GM19193 (cell line): Measurements from ENCODE around the gene DBNDD2.

Source experiments
- POLR2A ChIP-seq: IDR thresholded peaks from 4 replicates; pipeline ENCODE4 v1.6.1; 2011; ENCODE audit not compliant: insufficient read depth, insufficient read length; ENCODE audit errors: extremely low read depth

DBNDD2 gene

GRCh38 chr20:45448270-45448669 is 40.2 kb downstream of the DBNDD2 start:
- no peak for TF ChIP-seq POLR2A

- no peak for TF ChIP-seq POLR2A
Observed at GRCh38 chr20:45449528-45449927, 41.4 kb downstream of the DBNDD2 start.

DNA sequence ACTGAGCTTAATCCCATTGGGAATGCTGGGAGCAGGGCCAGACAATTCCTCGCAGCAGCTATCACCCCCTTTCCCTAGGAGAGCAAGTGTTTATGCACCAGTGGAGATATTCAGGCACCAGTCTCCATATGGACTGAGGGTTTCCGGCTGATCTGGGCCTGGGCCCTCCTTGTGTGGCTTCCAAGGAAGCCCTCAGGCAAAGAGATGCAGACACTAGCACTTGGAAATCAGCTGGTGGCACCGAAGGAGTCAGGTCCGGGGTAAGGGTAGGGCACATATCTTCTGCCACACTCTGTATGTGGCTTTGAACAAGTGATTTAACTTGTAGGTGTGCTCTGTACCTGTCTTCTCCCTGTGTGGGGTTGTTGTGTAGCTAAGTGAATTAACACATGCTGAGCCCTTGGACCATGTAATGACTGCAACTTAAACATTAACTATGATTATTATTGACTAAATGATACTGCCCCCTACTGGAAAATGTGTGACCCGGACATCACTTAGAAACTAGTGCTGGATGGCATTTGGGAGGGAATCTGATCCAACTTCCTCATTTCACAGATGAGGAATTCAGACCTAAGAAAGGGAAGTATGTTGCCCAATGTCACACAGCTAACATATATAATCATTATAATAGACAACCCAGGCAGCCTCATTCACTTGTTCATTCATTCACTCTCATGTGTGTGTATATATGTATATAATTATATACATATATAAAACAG is 42.2 kb downstream of the DBNDD2 start:
- no peak for TF ChIP-seq POLR2A

GRCh38 chr20:45452238-45452637 is 44.1 kb downstream of the DBNDD2 start:
- no peak for TF ChIP-seq POLR2A

DNA sequence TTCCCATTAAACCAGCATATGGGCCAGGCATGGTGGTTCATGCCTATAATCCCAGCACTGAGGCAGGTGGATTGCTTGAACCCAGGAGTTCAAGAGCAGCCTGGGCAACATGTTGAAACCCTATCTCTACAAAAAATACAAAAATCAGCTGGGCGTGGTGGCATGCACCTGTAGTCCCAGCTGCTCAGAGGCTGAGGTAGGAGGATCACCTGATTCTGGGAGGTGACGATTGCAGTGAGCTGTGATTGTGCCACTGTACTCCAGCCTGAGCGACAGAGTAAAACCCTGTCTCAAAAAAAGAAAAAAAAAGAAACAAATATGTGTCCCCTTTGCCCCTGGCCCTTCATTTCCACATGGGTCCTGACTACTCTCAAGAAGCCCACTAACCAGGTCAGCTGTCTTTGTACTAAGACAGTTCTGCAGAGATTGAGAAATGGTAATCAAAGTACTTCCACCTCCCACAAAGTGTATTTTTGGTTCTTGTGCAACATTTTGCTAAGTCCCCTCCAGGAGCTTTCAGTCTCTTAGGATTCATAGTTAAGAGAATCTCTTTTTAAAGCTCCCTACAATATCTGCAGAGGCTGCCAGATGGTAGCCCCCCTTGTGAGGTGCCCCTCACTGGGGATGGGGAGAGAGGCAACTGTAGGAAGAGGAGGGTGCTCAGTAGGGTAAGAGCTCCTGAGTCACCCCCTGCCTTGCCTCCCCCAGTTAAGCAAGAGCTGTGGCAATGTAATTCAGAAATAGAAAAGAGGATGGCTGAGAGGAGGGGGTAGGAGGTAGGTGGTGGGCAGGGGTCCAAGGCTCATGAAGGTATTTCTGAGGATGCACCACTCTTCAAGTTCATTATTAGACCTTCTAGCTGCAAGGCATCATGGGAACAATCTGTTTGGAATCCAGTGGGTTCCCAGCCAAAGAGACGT is 44.9 kb downstream of the DBNDD2 start:
- no peak for TF ChIP-seq POLR2A

GRCh38 chr20:45456632-45457031 is 48.5 kb downstream of the DBNDD2 start:
- no peak for TF ChIP-seq POLR2A

DNA sequence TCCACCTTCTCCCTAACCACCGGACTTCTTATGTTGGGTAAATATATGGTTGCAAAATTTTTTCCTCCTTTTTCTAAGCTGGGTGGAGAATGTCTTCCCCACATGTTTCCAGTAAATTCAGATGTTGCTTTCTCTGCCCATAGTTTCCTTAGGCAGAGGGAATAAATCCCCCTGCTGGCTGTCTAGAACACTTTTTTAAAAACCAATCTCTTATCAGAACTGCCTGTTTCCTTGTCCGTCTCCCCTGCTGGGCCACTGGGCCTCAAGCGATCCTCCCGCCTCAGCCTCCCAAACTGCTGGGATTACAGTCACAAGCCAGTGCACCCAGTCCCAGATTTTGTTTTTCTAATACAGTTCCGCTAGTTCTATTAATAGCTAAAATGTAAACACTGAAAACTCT is 51.5 kb downstream of the DBNDD2 start:
- TF ChIP-seq POLR2A, result no peak
